Ishikawa (cell line): ENCODE data around the gene CYP39A1.

Source experiments
- CEBPB ChIP-seq: IDR thresholded peaks from 2 replicates; pipeline ENCODE4 v1.6.1; 2012
- CREB1 ChIP-seq: IDR thresholded peaks from 2 replicates; pipeline ENCODE4 v1.6.1; 2012; ENCODE audit warnings: low read depth
- EGR1 ChIP-seq: IDR thresholded peaks from 2 replicates; pipeline ENCODE4 v1.6.1; 2012
- EP300 ChIP-seq: IDR thresholded peaks from 2 replicates; pipeline ENCODE4 v1.6.1; 2012; ENCODE audit warnings: borderline replicate concordance
- FOXM1 ChIP-seq: IDR thresholded peaks from 2 replicates; pipeline ENCODE4 v1.6.1; 2012; ENCODE audit warnings: low read depth, borderline replicate concordance
- MAX ChIP-seq: IDR thresholded peaks from 2 replicates; pipeline ENCODE4 v1.6.1; 2012
- NFIC ChIP-seq: IDR thresholded peaks from 2 replicates; pipeline ENCODE4 v1.6.1; 2012
- RAD21 ChIP-seq: IDR thresholded peaks from 2 replicates; pipeline ENCODE4 v1.6.1; 2012; ENCODE audit warnings: low read depth
- REST ChIP-seq: IDR thresholded peaks from 2 replicates; pipeline ENCODE4 v1.6.1; 2012; ENCODE audit warnings: low read depth, mild to moderate bottlenecking
- TAF1 ChIP-seq: IDR thresholded peaks from 2 replicates; pipeline ENCODE4 v1.6.1; 2012; ENCODE audit warnings: low read depth, mild to moderate bottlenecking
- TCF12 ChIP-seq: IDR thresholded peaks from 2 replicates; pipeline ENCODE4 v1.6.1; 2012; ENCODE audit warnings: low read depth
- TEAD4 ChIP-seq: IDR thresholded peaks from 2 replicates; pipeline ENCODE4 v1.6.1; 2012
- YY1 ChIP-seq: IDR thresholded peaks from 2 replicates; pipeline ENCODE4 v1.6.1; 2012; ENCODE audit warnings: low read depth
- ZBTB7A ChIP-seq: IDR thresholded peaks from 2 replicates; pipeline ENCODE4 v1.6.1; 2012; ENCODE audit warnings: low read depth
- TF ChIP-seq, protein P1 (sequence below): IDR thresholded peaks from 2 replicates; pipeline ENCODE4 v1.6.1; 2012

The CYP39A1 gene

GRCh38 chr6:46502486-46503119 lies 150.0 kb downstream of the CYP39A1 start:
- TF ChIP-seq, protein P1, sequence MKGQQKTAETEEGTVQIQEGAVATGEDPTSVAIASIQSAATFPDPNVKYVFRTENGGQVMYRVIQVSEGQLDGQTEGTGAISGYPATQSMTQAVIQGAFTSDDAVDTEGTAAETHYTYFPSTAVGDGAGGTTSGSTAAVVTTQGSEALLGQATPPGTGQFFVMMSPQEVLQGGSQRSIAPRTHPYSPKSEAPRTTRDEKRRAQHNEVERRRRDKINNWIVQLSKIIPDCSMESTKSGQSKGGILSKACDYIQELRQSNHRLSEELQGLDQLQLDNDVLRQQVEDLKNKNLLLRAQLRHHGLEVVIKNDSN = peak; percentile 25; the same call in 1 of the 2 replicates
- TF ChIP-seq TEAD4 (no peak), NFIC (no peak)

GRCh38 chr6:46501136-46502089 lies 151.2 kb downstream of the CYP39A1 start:
- TF ChIP-seq, protein P1 = no peak
- TF ChIP-seq CEBPB (no peak), TAF1 (no peak), CREB1 (no peak), FOXM1 (no peak), EGR1 (no peak), NFIC (no peak), MAX (no peak), RAD21 (no peak)

GRCh38 chr6:46500382-46500781 lies 152.2 kb downstream of the CYP39A1 start:
- TF ChIP-seq NFIC (no peak), MAX (no peak), EGR1 (no peak), REST (no peak), TEAD4 (no peak), RAD21 (no peak), TCF12 (no peak), FOXM1 (no peak), TAF1 (no peak), YY1 (no peak), CEBPB (no peak), EP300 (no peak), ZBTB7A (no peak), CREB1 (no peak)
- TF ChIP-seq, protein P1 = no peak
